ENCODE data around the gene EYA3.

The EYA3 gene

DNA sequence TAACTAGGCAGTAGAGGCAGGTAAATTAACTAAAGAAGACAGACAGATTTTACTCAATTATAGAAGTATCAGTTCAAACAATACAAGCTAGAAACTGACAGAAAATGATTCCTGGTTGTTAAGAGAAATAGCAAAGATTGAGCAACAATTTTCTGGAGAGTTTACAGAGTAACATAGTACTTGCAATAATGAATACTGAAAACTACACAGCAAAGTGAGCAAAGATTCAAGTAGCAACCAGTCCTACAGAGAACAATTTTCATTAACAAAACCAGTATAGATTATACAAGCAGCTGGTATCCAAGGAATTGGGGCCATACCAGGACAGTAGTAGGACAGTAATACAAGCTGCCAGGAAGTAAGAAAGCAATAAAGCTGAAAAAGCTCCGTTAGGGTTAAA lies 37.6 kb downstream of the EYA3 start:
- 0 out of 2 replicates have a peak, but pooled peaks cover 7% of the 10 kb centered on the region for H3K79me2 ChIP-seq (ENCODE audit: low read length)
- no peaks in the 10 kb centered on the region for H3K27me3 ChIP-seq (replicated peaks; ENCODE audit: insufficient read depth, low read length)
- no peaks in the 10 kb centered on the region for H4K20me1 ChIP-seq (ENCODE audit: insufficient read depth, low read length)
- no peaks in the 10 kb centered on the region for H3K4me1 ChIP-seq (ENCODE audit: low read length)
- H3K9me3 ChIP-seq (replicated peaks; ENCODE audit: insufficient read depth, low read length) = no peaks in the 10 kb centered on the region
- DNase-seq = no peak
- no peaks in the 10 kb centered on the region for H3F3A ChIP-seq (ENCODE audit: insufficient read depth, low read length)
- H3K9me2 ChIP-seq (replicated peaks; ENCODE audit: insufficient read depth, low read length) = no peaks in the 10 kb centered on the region
- no peak overlapping the region for H3K4me3 ChIP-seq (ENCODE audit: low read length)
- no peak overlapping the region for H3K4me2 ChIP-seq (ENCODE audit: low read depth, low read length)
- no peak overlapping the region for H2AFZ ChIP-seq (ENCODE audit: low read length)
- no peak overlapping the region for H3K27ac ChIP-seq (ENCODE audit: low read length)
- no peak overlapping the region for H3K9ac ChIP-seq (ENCODE audit: low read length)
- TF ChIP-seq, protein P1, sequence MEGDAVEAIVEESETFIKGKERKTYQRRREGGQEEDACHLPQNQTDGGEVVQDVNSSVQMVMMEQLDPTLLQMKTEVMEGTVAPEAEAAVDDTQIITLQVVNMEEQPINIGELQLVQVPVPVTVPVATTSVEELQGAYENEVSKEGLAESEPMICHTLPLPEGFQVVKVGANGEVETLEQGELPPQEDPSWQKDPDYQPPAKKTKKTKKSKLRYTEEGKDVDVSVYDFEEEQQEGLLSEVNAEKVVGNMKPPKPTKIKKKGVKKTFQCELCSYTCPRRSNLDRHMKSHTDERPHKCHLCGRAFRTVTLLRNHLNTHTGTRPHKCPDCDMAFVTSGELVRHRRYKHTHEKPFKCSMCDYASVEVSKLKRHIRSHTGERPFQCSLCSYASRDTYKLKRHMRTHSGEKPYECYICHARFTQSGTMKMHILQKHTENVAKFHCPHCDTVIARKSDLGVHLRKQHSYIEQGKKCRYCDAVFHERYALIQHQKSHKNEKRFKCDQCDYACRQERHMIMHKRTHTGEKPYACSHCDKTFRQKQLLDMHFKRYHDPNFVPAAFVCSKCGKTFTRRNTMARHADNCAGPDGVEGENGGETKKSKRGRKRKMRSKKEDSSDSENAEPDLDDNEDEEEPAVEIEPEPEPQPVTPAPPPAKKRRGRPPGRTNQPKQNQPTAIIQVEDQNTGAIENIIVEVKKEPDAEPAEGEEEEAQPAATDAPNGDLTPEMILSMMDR (IDR thresholded peaks at IDR 0.05; ENCODE audit: low read length) = no peak
- no peak for TF ChIP-seq EZH2phosphoT487 (IDR thresholded peaks at IDR 0.05; ENCODE audit: low read length)
- peaks cover 1% of the 10 kb centered on the region; the same call in 1 of the 2 replicates for H3K36me3 ChIP-seq (replicated peaks; ENCODE audit: insufficient read depth, low read length)

DNA sequence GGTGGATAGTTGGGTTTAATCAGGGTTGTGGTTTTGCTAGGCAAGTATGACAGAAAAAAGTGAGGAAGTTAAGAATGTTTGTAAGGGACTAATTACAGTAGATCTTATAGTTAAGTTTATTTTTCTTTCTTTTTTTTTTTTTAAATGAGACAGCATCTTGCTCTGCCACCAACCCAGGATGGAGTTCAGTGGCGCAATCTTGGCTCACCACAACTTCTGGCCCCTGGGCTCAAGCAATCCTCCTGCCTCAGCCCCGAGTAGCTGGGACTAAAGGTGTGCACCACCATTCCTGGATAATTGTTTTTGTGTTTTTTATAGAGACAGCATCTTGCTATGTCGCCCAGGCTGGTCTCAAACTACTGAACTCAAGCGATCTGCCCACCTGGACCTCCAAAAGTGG lies 41.7 kb downstream of the EYA3 start:
- Histone ChIP-seq H3K9me2 (replicated peaks; ENCODE audit: insufficient read depth, low read length) (no peaks in the 10 kb centered on the region), H3K9me3 (replicated peaks; ENCODE audit: insufficient read depth, low read length) (no peaks in the 10 kb centered on the region), H2AFZ (ENCODE audit: low read length) (no peak overlapping the region), H3K4me2 (ENCODE audit: low read depth, low read length) (no peak overlapping the region), H3K4me3 (ENCODE audit: low read length) (no peak overlapping the region), H3F3A (ENCODE audit: insufficient read depth, low read length) (no peaks in the 10 kb centered on the region), H4K20me1 (ENCODE audit: insufficient read depth, low read length) (no peaks in the 10 kb centered on the region), H3K79me2 (ENCODE audit: low read length) (peaks cover 14% of the 10 kb centered on the region; the same call in 1 of the 2 replicates), H3K27me3 (replicated peaks; ENCODE audit: insufficient read depth, low read length) (no peaks in the 10 kb centered on the region), H3K36me3 (replicated peaks; ENCODE audit: insufficient read depth, low read length) (no peaks in the 10 kb centered on the region; the same call in 1 of the 2 replicates), H3K4me1 (ENCODE audit: low read length) (no peaks in the 10 kb centered on the region), H3K9ac (ENCODE audit: low read length) (no peak overlapping the region), H3K27ac (ENCODE audit: low read length) (no peak overlapping the region)
- no peak for TF ChIP-seq EZH2 (optimal IDR thresholded peaks at IDR 0.05; ENCODE audit: low read depth, low read length)
- TF ChIP-seq, protein P1 (IDR thresholded peaks at IDR 0.05; ENCODE audit: low read length) = no peak
- TF ChIP-seq EZH2phosphoT487 (IDR thresholded peaks at IDR 0.05; ENCODE audit: low read length) = no peak
- DNase-seq = no peak

DNA sequence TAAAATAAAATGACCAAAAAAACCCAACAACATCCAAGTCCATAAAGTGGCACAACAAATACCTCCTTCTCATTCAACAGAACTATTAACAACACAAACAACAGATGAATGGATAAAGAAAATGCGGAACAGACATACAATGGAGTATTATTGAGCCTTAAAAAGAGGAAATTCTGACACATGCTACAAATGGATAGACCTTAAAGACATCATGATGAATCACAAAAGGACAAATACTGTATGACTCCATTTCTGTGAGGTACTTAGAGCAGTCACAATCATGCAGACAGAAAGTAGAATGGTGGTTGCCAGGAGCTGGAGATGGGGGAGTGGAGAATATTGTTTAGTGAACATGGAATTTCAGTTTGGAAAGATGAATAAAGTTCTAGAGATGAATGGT lies 42.6 kb downstream of the EYA3 start:
- Histone ChIP-seq H3K79me2 (ENCODE audit: low read length) (peaks cover 14% of the 10 kb centered on the region; the same call in 1 of the 2 replicates), H2AFZ (ENCODE audit: low read length) (no peak overlapping the region), H3F3A (ENCODE audit: insufficient read depth, low read length) (no peaks in the 10 kb centered on the region), H3K27ac (ENCODE audit: low read length) (no peak overlapping the region), H3K4me1 (ENCODE audit: low read length) (no peaks in the 10 kb centered on the region), H3K9me3 (replicated peaks; ENCODE audit: insufficient read depth, low read length) (no peaks in the 10 kb centered on the region), H3K4me2 (ENCODE audit: low read depth, low read length) (no peak overlapping the region), H3K4me3 (ENCODE audit: low read length) (no peak overlapping the region), H3K9me2 (replicated peaks; ENCODE audit: insufficient read depth, low read length) (no peaks in the 10 kb centered on the region), H3K27me3 (replicated peaks; ENCODE audit: insufficient read depth, low read length) (no peaks in the 10 kb centered on the region), H3K9ac (ENCODE audit: low read length) (no peak overlapping the region), H4K20me1 (ENCODE audit: insufficient read depth, low read length) (no peaks in the 10 kb centered on the region), H3K36me3 (replicated peaks; ENCODE audit: insufficient read depth, low read length) (no peaks in the 10 kb centered on the region; the same call in 1 of the 2 replicates)
- no peak for DNase-seq
- TF ChIP-seq, protein P1 (IDR thresholded peaks at IDR 0.05; ENCODE audit: low read length) = no peak
- no peak for TF ChIP-seq EZH2 (optimal IDR thresholded peaks at IDR 0.05; ENCODE audit: low read depth, low read length)
- no peak for TF ChIP-seq EZH2phosphoT487 (IDR thresholded peaks at IDR 0.05; ENCODE audit: low read length)

Measured in MM.1S (cell line).